UCSD-AML1 (cell line): Measurements from ENCODE around the gene CDK5R1.

Experiments used
- DNase-seq: peaks from one replicate; lab custom pipeline; 2025; ENCODE audit not compliant: unreplicated experiment; lab: John Stamatoyannopoulos, UW

CDK5R1 gene

GRCh38 chr17:32492264-32492589 lies 5.4 kb downstream of the CDK5R1 start:
- DNase-seq, result no peak

GRCh38 chr17:32492648-32493289 lies 6.0 kb downstream of the CDK5R1 start:
- DNase-seq, result no peak

- no peak for DNase-seq
These were observed 6.8 kb downstream of the CDK5R1 start for GRCh38 chr17:32493571-32493970.

GRCh38 chr17:32493976-32494513 lies 7.3 kb downstream of the CDK5R1 start:
- DNase-seq, result no peak

- DNase-seq, result no peak
These were observed 8.0 kb downstream of the CDK5R1 start for GRCh38 chr17:32494621-32495358.

GRCh38 chr17:32495359-32496231 lies 8.8 kb downstream of the CDK5R1 start:
- no peak for DNase-seq

- DNase-seq, result no peak
These were observed 9.7 kb downstream of the CDK5R1 start for GRCh38 chr17:32496395-32497073.

- DNase-seq, result no peak
These were observed 10.8 kb downstream of the CDK5R1 start for GRCh38 chr17:32497431-32498205.

GRCh38 chr17:32498391-32498790 lies 11.6 kb downstream of the CDK5R1 start:
- DNase-seq, result no peak

- DNase-seq, result no peak
These were observed 15.2 kb downstream of the CDK5R1 start for GRCh38 chr17:32502013-32502412.

- no peak for DNase-seq
These were observed 15.9 kb downstream of the CDK5R1 start for GRCh38 chr17:32502710-32503109.

- DNase-seq, result no peak
These were observed 16.7 kb downstream of the CDK5R1 start for GRCh38 chr17:32503251-32504165.

- no peak for DNase-seq
These were observed 17.6 kb downstream of the CDK5R1 start for GRCh38 chr17:32504166-32504990.

- no peak for DNase-seq
These were observed 22.1 kb downstream of the CDK5R1 start for GRCh38 chr17:32508926-32509325.

- DNase-seq, result no peak
These were observed 23.7 kb downstream of the CDK5R1 start for GRCh38 chr17:32510466-32510865.

- no peak for DNase-seq
These were observed 25.5 kb downstream of the CDK5R1 start for GRCh38 chr17:32512328-32512727.

GRCh38 chr17:32513579-32513978 lies 26.8 kb downstream of the CDK5R1 start:
- DNase-seq, result no peak

- DNase-seq, result no peak
These were observed 27.8 kb downstream of the CDK5R1 start for GRCh38 chr17:32514606-32515005.
